DOHH2 (cell line): ENCODE measurements around the gene FBXO42.

Experiments
- H3F3A ChIP-seq: fragments of 200-600 bp; sonication (generic), shearing (Covaris generic); 2 replicates; pipeline ENCODE4 v1.6.0; 2016; ENCODE audit warnings: antibody characterized with exemption, mild to moderate bottlenecking; ENCODE audit not compliant: control insufficient read depth, insufficient read depth
- H3K27ac ChIP-seq: fragments of 200-600 bp; sonication (generic); 2 replicates; pipeline ENCODE4 v1.5.1; 2014; ENCODE audit warnings: low read depth, mild to moderate bottlenecking, low read length, moderate library complexity
- H3K27me3 ChIP-seq: fragments of 200-600 bp; sonication (generic); 2 replicates; pipeline ENCODE4 v1.6.1; 2014; ENCODE audit warnings: mild to moderate bottlenecking, low read length, mixed read lengths; ENCODE audit not compliant: control insufficient read depth
- H3K36me3 ChIP-seq: fragments of 200-600 bp; sonication (generic); 2 replicates; pipeline ENCODE4 v1.6.1; 2014; ENCODE audit warnings: mild to moderate bottlenecking, low read length, moderate library complexity, mixed read lengths; ENCODE audit not compliant: control insufficient read depth
- H3K4me1 ChIP-seq: fragments of 200-600 bp; sonication (generic); 2 replicates; pipeline ENCODE4 v1.6.1; 2014; ENCODE audit warnings: mild to moderate bottlenecking, low read length, mixed read lengths; ENCODE audit not compliant: control insufficient read depth
- H3K4me2 ChIP-seq: fragments of 200-600 bp; sonication (generic); 2 replicates; pipeline ENCODE4 v1.6.0; 2014; ENCODE audit warnings: mild to moderate bottlenecking, low read length, moderate library complexity
- H3K4me3 ChIP-seq: fragments of 200-600 bp; sonication (generic); 2 replicates; pipeline ENCODE4 v1.5.1; 2014; ENCODE audit warnings: mild to moderate bottlenecking, low read length, mixed read lengths
- H3K79me2 ChIP-seq: fragments of 200-600 bp; sonication (generic); 2 replicates; pipeline ENCODE4 v1.6.1; 2014; ENCODE audit warnings: mild to moderate bottlenecking, low read length, mixed read lengths; ENCODE audit not compliant: control insufficient read depth
- H3K9me2 ChIP-seq: fragments of 200-600 bp; sonication (generic); replicated peaks from 2 replicates; pipeline ENCODE4 v1.6.1; 2014; ENCODE audit warnings: mild to moderate bottlenecking, low read length, mixed read lengths; ENCODE audit not compliant: control insufficient read depth
- H3K9me3 ChIP-seq: fragments of 200-600 bp; sonication (generic); 2 replicates; pipeline ENCODE4 v1.6.1; 2014; ENCODE audit warnings: antibody characterized with exemption, low read length, mixed read lengths; ENCODE audit not compliant: control insufficient read depth, insufficient read depth
- H4K20me1 ChIP-seq: fragments of 200-600 bp; sonication (generic); 2 replicates; pipeline ENCODE4 v1.6.0; 2014; ENCODE audit warnings: low read depth, mild to moderate bottlenecking, antibody characterized with exemption, low read length, moderate library complexity; ENCODE audit not compliant: control insufficient read depth, insufficient read depth
- EZH2phosphoT487 ChIP-seq: fragments of 200-600 bp; sonication (generic); IDR thresholded peaks from 2 replicates; pipeline ENCODE4 v1.6.1; 2017; ENCODE audit warnings: borderline replicate concordance, mild to moderate bottlenecking, antibody characterized with exemption, low read length, moderate library complexity, mixed read lengths
- TF ChIP-seq, protein P1 (sequence below): fragments of 200-600 bp; sonication (generic); IDR thresholded peaks from one replicate; pipeline ENCODE4 v1.5.1; 2014; ENCODE audit warnings: antibody characterized with exemption, mild to moderate bottlenecking, low read depth, low read length; ENCODE audit not compliant: poor library complexity, severe bottlenecking

FBXO42 gene

DNA sequence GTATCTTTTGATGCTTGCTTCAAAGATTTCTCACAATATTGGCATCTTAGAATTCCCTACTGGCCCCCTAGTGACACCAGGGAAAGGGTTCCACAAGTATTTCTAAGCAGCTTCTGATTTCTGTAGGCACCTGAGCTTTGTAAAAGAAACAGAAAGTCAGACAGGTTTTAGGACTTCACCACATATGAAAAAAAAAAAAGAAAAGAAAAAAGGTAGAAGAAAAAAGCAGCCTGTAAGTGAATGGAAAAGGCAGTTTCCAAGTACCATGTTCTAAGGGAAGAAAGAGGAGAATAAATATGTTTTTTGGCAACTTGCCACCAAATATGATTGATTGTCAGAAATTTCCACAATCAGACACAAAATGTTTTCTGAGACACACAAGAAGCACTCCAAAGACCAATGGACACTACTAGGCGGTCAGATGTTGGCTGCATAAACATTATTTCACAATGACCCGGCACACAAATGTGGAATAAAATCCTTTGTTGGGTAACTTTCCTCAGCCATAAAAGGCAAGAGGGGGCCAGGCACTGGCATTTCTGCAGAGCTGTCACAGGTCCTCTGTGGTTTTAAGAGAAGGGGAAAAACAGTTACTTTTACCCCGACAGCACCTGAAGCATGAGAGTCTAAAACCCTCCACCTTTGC, 102.6 kb downstream of the FBXO42 start:
- Histone ChIP-seq H3K36me3 (peaks cover 59% of the 10 kb centered on the region), H3K9me3 (no peaks in the 10 kb centered on the region), H3K27me3 (no peaks in the 10 kb centered on the region), H3F3A (peaks cover 8% of the 10 kb centered on the region; the same call in 1 of the 2 replicates), H3K79me2 (no peaks in the 10 kb centered on the region), H3K4me2 (no peak overlapping the region), H4K20me1 (no peaks in the 10 kb centered on the region), H3K9me2 (no peaks in the 10 kb centered on the region), H3K27ac (no peak overlapping the region), H3K4me1 (peaks cover 16% of the 10 kb centered on the region), H3K4me3 (no peak overlapping the region)
- TF ChIP-seq, protein P1, sequence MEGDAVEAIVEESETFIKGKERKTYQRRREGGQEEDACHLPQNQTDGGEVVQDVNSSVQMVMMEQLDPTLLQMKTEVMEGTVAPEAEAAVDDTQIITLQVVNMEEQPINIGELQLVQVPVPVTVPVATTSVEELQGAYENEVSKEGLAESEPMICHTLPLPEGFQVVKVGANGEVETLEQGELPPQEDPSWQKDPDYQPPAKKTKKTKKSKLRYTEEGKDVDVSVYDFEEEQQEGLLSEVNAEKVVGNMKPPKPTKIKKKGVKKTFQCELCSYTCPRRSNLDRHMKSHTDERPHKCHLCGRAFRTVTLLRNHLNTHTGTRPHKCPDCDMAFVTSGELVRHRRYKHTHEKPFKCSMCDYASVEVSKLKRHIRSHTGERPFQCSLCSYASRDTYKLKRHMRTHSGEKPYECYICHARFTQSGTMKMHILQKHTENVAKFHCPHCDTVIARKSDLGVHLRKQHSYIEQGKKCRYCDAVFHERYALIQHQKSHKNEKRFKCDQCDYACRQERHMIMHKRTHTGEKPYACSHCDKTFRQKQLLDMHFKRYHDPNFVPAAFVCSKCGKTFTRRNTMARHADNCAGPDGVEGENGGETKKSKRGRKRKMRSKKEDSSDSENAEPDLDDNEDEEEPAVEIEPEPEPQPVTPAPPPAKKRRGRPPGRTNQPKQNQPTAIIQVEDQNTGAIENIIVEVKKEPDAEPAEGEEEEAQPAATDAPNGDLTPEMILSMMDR: no peak
- no peak for TF ChIP-seq EZH2phosphoT487

GRCh38 chr1:16248603-16249516, 103.4 kb downstream of the FBXO42 start:
- no peaks in the 10 kb centered on the region for H4K20me1 ChIP-seq
- TF ChIP-seq, protein P1: no peak
- no peak for TF ChIP-seq EZH2phosphoT487
- H3K9me3 ChIP-seq: no peaks in the 10 kb centered on the region
- H3K27me3 ChIP-seq: no peaks in the 10 kb centered on the region
- H3K4me2 ChIP-seq: peak overlapping the region; percentile 10; the same call in 1 of the 2 replicates
- H3K4me1 ChIP-seq: peaks cover 18% of the 10 kb centered on the region
- H3K79me2 ChIP-seq: no peaks in the 10 kb centered on the region
- H3K36me3 ChIP-seq: peaks cover 51% of the 10 kb centered on the region
- H3F3A ChIP-seq: peaks cover 8% of the 10 kb centered on the region; the same call in 1 of the 2 replicates
- H3K27ac ChIP-seq: no peak overlapping the region
- no peaks in the 10 kb centered on the region for H3K9me2 ChIP-seq
- no peak overlapping the region for H3K4me3 ChIP-seq

DNA sequence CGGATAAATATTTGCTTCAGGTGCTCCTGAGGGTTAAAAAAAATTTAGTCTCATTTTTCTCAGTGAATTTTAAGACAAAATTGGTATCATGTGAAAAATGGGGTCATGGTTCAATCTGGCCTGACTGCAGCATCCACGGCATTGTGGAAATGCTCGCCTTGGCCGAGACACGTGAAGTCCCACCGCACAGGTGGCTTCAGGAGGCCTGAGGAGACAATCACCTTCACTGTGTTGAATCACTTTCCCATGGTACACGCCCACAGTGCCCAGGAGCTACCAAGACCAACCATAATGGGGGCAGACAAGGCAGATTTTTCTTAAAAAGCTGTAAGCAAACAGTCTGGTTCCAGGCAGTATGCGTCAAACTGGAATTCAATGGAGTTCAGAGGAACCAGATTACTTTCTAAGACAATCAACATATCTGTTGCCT, 104.3 kb downstream of the FBXO42 start:
- no peaks in the 10 kb centered on the region for H3K79me2 ChIP-seq
- H3K4me3 ChIP-seq: no peak overlapping the region
- no peak overlapping the region for H3K27ac ChIP-seq

More for the DNA sequence above, 104.3 kb downstream of the FBXO42 start:
- Histone ChIP-seq H3K9me2 (no peaks in the 10 kb centered on the region), H3K9me3 (no peaks in the 10 kb centered on the region), H3K4me2 (no peak overlapping the region), H4K20me1 (no peaks in the 10 kb centered on the region), H3K27me3 (no peaks in the 10 kb centered on the region), H3K36me3 (peaks cover 42% of the 10 kb centered on the region), H3K4me1 (peaks cover 18% of the 10 kb centered on the region), H3F3A (peaks cover 8% of the 10 kb centered on the region; the same call in 1 of the 2 replicates)
- no peak for TF ChIP-seq EZH2phosphoT487
- TF ChIP-seq, protein P1: no peak
